ENCODE measurements around the gene QPCT.

Gene QPCT

GRCh38 chr2:37302701-37303252, 41.7 kb upstream of the QPCT start:
- TF ChIP-seq CTCF (conservative IDR thresholded peaks at IDR 0.05; ENCODE audit: low read depth, low read length), result no peak
- no peak overlapping the region for H3K4me3 ChIP-seq (ENCODE audit: low read length)
- no peak for DNase-seq (ENCODE audit: low read depth)

GRCh38 chr2:37306024-37306423, 38.4 kb upstream of the QPCT start:
- H3K4me3 ChIP-seq (ENCODE audit: low read length), result no peak overlapping the region
- no peak for TF ChIP-seq CTCF (conservative IDR thresholded peaks at IDR 0.05; ENCODE audit: low read depth, low read length)
- DNase-seq (ENCODE audit: low read depth), result no peak

GRCh38 chr2:37307500-37307899, 36.9 kb upstream of the QPCT start:
- no peak for TF ChIP-seq CTCF (conservative IDR thresholded peaks at IDR 0.05; ENCODE audit: low read depth, low read length)
- no peak overlapping the region for H3K4me3 ChIP-seq (ENCODE audit: low read length)
- no peak for DNase-seq (ENCODE audit: low read depth)

- no peak for DNase-seq (ENCODE audit: low read depth)
- no peak for TF ChIP-seq CTCF (conservative IDR thresholded peaks at IDR 0.05; ENCODE audit: low read depth, low read length)
- no peak overlapping the region for H3K4me3 ChIP-seq (ENCODE audit: low read length)
These were observed 29.1 kb upstream of the QPCT start for GRCh38 chr2:37315364-37315763.

GRCh38 chr2:37316181-37316580, 28.2 kb upstream of the QPCT start:
- H3K4me3 ChIP-seq (ENCODE audit: low read length), result no peak overlapping the region
- DNase-seq (ENCODE audit: low read depth), result no peak
- no peak for TF ChIP-seq CTCF (conservative IDR thresholded peaks at IDR 0.05; ENCODE audit: low read depth, low read length)

GRCh38 chr2:37317746-37318145, 26.7 kb upstream of the QPCT start:
- no peak overlapping the region for H3K4me3 ChIP-seq (ENCODE audit: low read length)
- no peak for DNase-seq (ENCODE audit: low read depth)
- no peak for TF ChIP-seq CTCF (conservative IDR thresholded peaks at IDR 0.05; ENCODE audit: low read depth, low read length)

GRCh38 chr2:37318401-37318800, 26.0 kb upstream of the QPCT start:
- H3K4me3 ChIP-seq (ENCODE audit: low read length), result no peak overlapping the region
- no peak for DNase-seq (ENCODE audit: low read depth)
- TF ChIP-seq CTCF (conservative IDR thresholded peaks at IDR 0.05; ENCODE audit: low read depth, low read length), result no peak

Data from retinal pigment epithelial cell (primary cell).